Panc1 (cell line): ENCODE data around the gene HM13.

Experiments used
- CTCF ChIP-seq: fragments of 450-650 bp; IDR thresholded peaks from 2 replicates; pipeline ENCODE4 v1.5.1; 2017; ENCODE audit warnings: mild to moderate bottlenecking
- POLR2AphosphoS5 ChIP-seq: IDR thresholded peaks from 2 replicates; pipeline ENCODE4 v1.6.1; 2012; ENCODE audit warnings: mild to moderate bottlenecking, low read depth, low read length, moderate library complexity

DNA sequence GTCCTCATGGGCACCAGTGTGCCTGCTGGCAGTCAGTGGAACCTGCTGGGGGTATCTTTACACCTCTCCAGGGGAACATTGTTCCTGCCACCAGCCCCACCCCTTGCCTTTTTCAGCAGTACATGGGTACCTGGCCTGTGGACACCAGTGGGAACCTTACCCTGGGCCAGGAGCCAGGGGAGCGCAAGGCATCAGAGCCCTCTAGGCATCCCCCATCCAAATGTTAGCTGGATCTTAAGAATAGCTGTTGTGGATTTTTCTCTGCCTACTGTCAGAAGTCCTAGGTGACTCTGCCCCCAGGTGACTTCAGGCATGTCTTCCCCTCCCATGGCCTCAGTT lies 52.0 kb downstream of the HM13 start:
- TF ChIP-seq CTCF (no peak), POLR2AphosphoS5 (no peak)
